Fibroblast of lung (primary cell): ENCODE results near the gene SORBS1.

ENCODE experiments used
- EZH2 ChIP-seq: IDR thresholded peaks from 2 replicates; pipeline ENCODE4 v1.5.1; 2012; ENCODE audit warnings: low read length, control low read depth, mild to moderate bottlenecking; ENCODE audit errors: missing control alignments
- TF ChIP-seq, protein P1 (sequence below), 2 donors: IDR thresholded peaks in 1 of 2; conservative IDR thresholded peaks in 1 of 2; 1 replicate in 1 of 2; 2 replicates in 1 of 2; pipeline ENCODE4 v1.5.1; 2011 to 2012; ENCODE audit warnings: low read length in 2 of 2, control low read depth in 1 of 2, inconsistent platforms in 1 of 2, low read depth in 1 of 2, mild to moderate bottlenecking in 1 of 2

DNA sequence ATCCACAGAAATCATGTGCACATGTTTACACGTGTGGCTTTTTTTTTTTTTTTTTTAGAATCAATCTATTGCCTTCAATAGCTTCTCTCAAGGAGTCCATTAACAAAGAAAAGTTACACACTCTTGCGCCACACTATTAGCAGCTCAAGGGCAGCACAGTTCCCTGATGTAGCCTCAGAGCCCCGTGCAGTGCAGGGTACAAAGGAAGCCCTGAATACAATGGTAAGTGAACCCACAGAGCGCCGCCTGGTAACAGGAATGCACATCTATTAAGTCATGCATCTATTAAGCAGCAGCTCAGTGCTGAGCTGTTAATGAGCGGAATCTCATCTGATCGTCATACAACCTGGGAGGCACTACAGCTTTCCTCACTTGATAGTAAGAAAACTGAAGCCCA, 156.7 kb downstream of the SORBS1 start:
- TF ChIP-seq, protein P1, sequence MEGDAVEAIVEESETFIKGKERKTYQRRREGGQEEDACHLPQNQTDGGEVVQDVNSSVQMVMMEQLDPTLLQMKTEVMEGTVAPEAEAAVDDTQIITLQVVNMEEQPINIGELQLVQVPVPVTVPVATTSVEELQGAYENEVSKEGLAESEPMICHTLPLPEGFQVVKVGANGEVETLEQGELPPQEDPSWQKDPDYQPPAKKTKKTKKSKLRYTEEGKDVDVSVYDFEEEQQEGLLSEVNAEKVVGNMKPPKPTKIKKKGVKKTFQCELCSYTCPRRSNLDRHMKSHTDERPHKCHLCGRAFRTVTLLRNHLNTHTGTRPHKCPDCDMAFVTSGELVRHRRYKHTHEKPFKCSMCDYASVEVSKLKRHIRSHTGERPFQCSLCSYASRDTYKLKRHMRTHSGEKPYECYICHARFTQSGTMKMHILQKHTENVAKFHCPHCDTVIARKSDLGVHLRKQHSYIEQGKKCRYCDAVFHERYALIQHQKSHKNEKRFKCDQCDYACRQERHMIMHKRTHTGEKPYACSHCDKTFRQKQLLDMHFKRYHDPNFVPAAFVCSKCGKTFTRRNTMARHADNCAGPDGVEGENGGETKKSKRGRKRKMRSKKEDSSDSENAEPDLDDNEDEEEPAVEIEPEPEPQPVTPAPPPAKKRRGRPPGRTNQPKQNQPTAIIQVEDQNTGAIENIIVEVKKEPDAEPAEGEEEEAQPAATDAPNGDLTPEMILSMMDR (conservative IDR thresholded peaks at IDR 0.05 in 1 of 2, IDR thresholded peaks at IDR 0.05 in 1 of 2; ENCODE audit: low read depth in 1 of 2, low read length in 2 of 2) = no peak
- TF ChIP-seq EZH2 = no peak
